ENCODE results near the gene EP400. TPM values are rescaled to one million over a fixed set of nuclear protein-coding genes. Genes with fewer than 3 reads are reported as not detected.
"Not testable (repeated sequence)": the region's sequence is repeated elsewhere in the genome, so short reads cannot be mapped to it uniquely, and the experiment has no call there.

EP400 gene
- polyA plus RNA-seq, 1 donor (not counting 4 experiments of a cell fraction or from before 2014, with no cell fraction given) = 4.1 TPM

- no peaks in the 10 kb centered on the region for H3K9me3 ChIP-seq (ENCODE audit: control insufficient read depth, low read depth, low read length)
- H2AFZ ChIP-seq (ENCODE audit: control insufficient read depth, low read length) = no peak overlapping the region
- no peaks in the 10 kb centered on the region for H3K9me1 ChIP-seq (ENCODE audit: control insufficient read depth, extremely low read depth, insufficient read depth, low read length)
- H3K4me2 ChIP-seq (ENCODE audit: control insufficient read depth, extremely low read depth, insufficient read depth, low read depth, low read length) = no peak overlapping the region
- no peak overlapping the region for H3K9ac ChIP-seq (ENCODE audit: control insufficient read depth, extremely low read depth, insufficient read depth, low read length)
- FAIRE-seq (no peak), DNase-seq (ENCODE audit: low read depth, low spot score) (no peak)
- no peak overlapping the region for H3K27ac ChIP-seq (ENCODE audit: control insufficient read depth, insufficient read depth, low read length)
- dilution Hi-C loops (cut with MboI; ENCODE audit: extremely low pct_ligation_motif_present, low sequenced_read_pairs) = no loop called here
- no peak for TF ChIP-seq EZH2 (IDR thresholded peaks at IDR 0.05; ENCODE audit: low read length)
- TF ChIP-seq, protein P1, sequence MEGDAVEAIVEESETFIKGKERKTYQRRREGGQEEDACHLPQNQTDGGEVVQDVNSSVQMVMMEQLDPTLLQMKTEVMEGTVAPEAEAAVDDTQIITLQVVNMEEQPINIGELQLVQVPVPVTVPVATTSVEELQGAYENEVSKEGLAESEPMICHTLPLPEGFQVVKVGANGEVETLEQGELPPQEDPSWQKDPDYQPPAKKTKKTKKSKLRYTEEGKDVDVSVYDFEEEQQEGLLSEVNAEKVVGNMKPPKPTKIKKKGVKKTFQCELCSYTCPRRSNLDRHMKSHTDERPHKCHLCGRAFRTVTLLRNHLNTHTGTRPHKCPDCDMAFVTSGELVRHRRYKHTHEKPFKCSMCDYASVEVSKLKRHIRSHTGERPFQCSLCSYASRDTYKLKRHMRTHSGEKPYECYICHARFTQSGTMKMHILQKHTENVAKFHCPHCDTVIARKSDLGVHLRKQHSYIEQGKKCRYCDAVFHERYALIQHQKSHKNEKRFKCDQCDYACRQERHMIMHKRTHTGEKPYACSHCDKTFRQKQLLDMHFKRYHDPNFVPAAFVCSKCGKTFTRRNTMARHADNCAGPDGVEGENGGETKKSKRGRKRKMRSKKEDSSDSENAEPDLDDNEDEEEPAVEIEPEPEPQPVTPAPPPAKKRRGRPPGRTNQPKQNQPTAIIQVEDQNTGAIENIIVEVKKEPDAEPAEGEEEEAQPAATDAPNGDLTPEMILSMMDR (optimal IDR thresholded peaks at IDR 0.05 in 1 of 3, IDR thresholded peaks at IDR 0.05 in 1 of 3, conservative IDR thresholded peaks at IDR 0.05 in 1 of 3; ENCODE audit: extremely low read depth in 1 of 3, insufficient read depth in 2 of 3, low read length in 3 of 3) = no peak
- H3K27me3 ChIP-seq (ENCODE audit: control insufficient read depth, extremely low read depth, insufficient read depth, low read length) = no peaks in the 10 kb centered on the region
- no peaks in the 10 kb centered on the region for H3K4me1 ChIP-seq (ENCODE audit: control insufficient read depth, extremely low read depth, insufficient read depth, low read length)
- no peak overlapping the region for H3K4me3 ChIP-seq (ENCODE audit: control insufficient read depth in 2 of 3, extremely low read depth in 1 of 3, insufficient read depth in 2 of 3, low read depth in 1 of 3, low read length in 3 of 3)
- H4K20me1 ChIP-seq (ENCODE audit: control insufficient read depth, extremely low read depth, insufficient read depth, low read length) = no peaks in the 10 kb centered on the region
- H3K36me3 ChIP-seq (ENCODE audit: control insufficient read depth in 2 of 2, extremely low read depth in 1 of 2, insufficient read depth in 2 of 2, low read length in 2 of 2) = peaks cover 0 to 5% of the 10 kb centered on the region in 2 experiments
- peaks cover 3% of the 10 kb centered on the region for H3K79me2 ChIP-seq (ENCODE audit: control insufficient read depth, insufficient read depth, low read length)
Observed at GRCh38 chr12:132100306-132101065, 150.7 kb downstream of the EP400 start.

GRCh38 chr12:132102297-132102696, 152.6 kb downstream of the EP400 start:
- TF ChIP-seq, protein P1 (optimal IDR thresholded peaks at IDR 0.05 in 1 of 3, IDR thresholded peaks at IDR 0.05 in 1 of 3, conservative IDR thresholded peaks at IDR 0.05 in 1 of 3; ENCODE audit: extremely low read depth in 1 of 3, insufficient read depth in 2 of 3, low read length in 3 of 3) = no peak
- no peak for TF ChIP-seq EZH2 (IDR thresholded peaks at IDR 0.05; ENCODE audit: low read length)
- no peaks in the 10 kb centered on the region for H3K4me1 ChIP-seq (ENCODE audit: control insufficient read depth, extremely low read depth, insufficient read depth, low read length)
- DNase-seq (ENCODE audit: low read depth, low spot score) (no peak), FAIRE-seq (no peak)
- H3K4me2 ChIP-seq (ENCODE audit: control insufficient read depth, extremely low read depth, insufficient read depth, low read depth, low read length) = no peak overlapping the region
- no peaks in the 10 kb centered on the region for H4K20me1 ChIP-seq (ENCODE audit: control insufficient read depth, extremely low read depth, insufficient read depth, low read length)
- dilution Hi-C loops (cut with MboI; ENCODE audit: extremely low pct_ligation_motif_present, low sequenced_read_pairs) = no loop called here
- H3K4me3 ChIP-seq (ENCODE audit: control insufficient read depth in 2 of 3, extremely low read depth in 1 of 3, insufficient read depth in 2 of 3, low read depth in 1 of 3, low read length in 3 of 3) = no peak overlapping the region
- no peak overlapping the region for H2AFZ ChIP-seq (ENCODE audit: control insufficient read depth, low read length)
- no peaks in the 10 kb centered on the region for H3K27me3 ChIP-seq (ENCODE audit: control insufficient read depth, extremely low read depth, insufficient read depth, low read length)
- no peak overlapping the region for H3K9ac ChIP-seq (ENCODE audit: control insufficient read depth, extremely low read depth, insufficient read depth, low read length)
- no peaks in the 10 kb centered on the region for H3K79me2 ChIP-seq (ENCODE audit: control insufficient read depth, insufficient read depth, low read length)
- no peaks in the 10 kb centered on the region for H3K9me1 ChIP-seq (ENCODE audit: control insufficient read depth, extremely low read depth, insufficient read depth, low read length)
- H3K36me3 ChIP-seq (ENCODE audit: control insufficient read depth in 2 of 2, extremely low read depth in 1 of 2, insufficient read depth in 2 of 2, low read length in 2 of 2) = peaks cover 0 to 5% of the 10 kb centered on the region in 2 experiments
- no peaks in the 10 kb centered on the region for H3K9me3 ChIP-seq (ENCODE audit: control insufficient read depth, low read depth, low read length)
- no peak overlapping the region for H3K27ac ChIP-seq (ENCODE audit: control insufficient read depth, insufficient read depth, low read length)

DNA sequence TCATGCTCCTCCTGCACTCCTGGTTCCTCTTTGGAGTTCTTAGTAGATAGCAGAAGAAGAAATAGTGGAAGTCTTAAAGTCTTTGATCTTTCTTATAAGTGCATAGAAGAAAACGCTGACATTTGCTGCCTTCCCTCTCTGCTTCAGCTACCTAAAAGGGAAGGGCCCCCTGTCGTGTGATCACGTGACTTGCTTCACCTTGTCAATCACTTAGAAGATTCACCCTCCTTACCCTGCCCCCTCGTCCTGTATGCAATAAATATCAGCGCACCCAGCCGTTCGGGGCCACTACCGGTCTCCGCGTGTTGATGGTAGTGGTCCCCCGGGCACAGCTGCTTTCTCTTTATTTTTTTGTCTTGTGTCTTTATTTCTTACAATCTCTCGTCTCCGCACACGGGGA, 153.3 kb downstream of the EP400 start:
- H3K27me3 ChIP-seq (ENCODE audit: control insufficient read depth, extremely low read depth, insufficient read depth, low read length); DNase-seq (ENCODE audit: low read depth, low spot score); H2AFZ ChIP-seq (ENCODE audit: control insufficient read depth, low read length); H4K20me1 ChIP-seq (ENCODE audit: control insufficient read depth, extremely low read depth, insufficient read depth, low read length); H3K9me3 ChIP-seq (ENCODE audit: control insufficient read depth, low read depth, low read length); H3K36me3 ChIP-seq (ENCODE audit: control insufficient read depth in 2 of 2, extremely low read depth in 1 of 2, insufficient read depth in 2 of 2, low read length in 2 of 2); dilution Hi-C loops (cut with MboI; ENCODE audit: extremely low pct_ligation_motif_present, low sequenced_read_pairs); H3K79me2 ChIP-seq (ENCODE audit: control insufficient read depth, insufficient read depth, low read length); H3K4me1 ChIP-seq (ENCODE audit: control insufficient read depth, extremely low read depth, insufficient read depth, low read length); H3K27ac ChIP-seq (ENCODE audit: control insufficient read depth, insufficient read depth, low read length); FAIRE-seq; H3K9ac ChIP-seq (ENCODE audit: control insufficient read depth, extremely low read depth, insufficient read depth, low read length); H3K4me2 ChIP-seq (ENCODE audit: control insufficient read depth, extremely low read depth, insufficient read depth, low read depth, low read length); H3K4me3 ChIP-seq (ENCODE audit: control insufficient read depth in 2 of 3, extremely low read depth in 1 of 3, insufficient read depth in 2 of 3, low read depth in 1 of 3, low read length in 3 of 3); H3K9me1 ChIP-seq (ENCODE audit: control insufficient read depth, extremely low read depth, insufficient read depth, low read length): not testable (repeated sequence)
